VCaP (cell line): Measurements from ENCODE around the gene SYNGR3.

Source experiments
- H3K27ac ChIP-seq: fragments of 450-650 bp; 2 replicates; pipeline ENCODE4 v1.5.1; 2017
- CTCF ChIP-seq: fragments of 450-650 bp; conservative IDR thresholded peaks from 2 replicates; pipeline ENCODE4 v1.5.1; 2017; ENCODE audit warnings: mild to moderate bottlenecking, moderate library complexity

Gene SYNGR3

GRCh38 chr16:1990351-1991134, 773 bp downstream of the SYNGR3 start:
- peak overlapping the region; percentile 13; the same call in 1 of the 2 replicates for H3K27ac ChIP-seq

GRCh38 chr16:1991135-1991551, 1.4 kb downstream of the SYNGR3 start:
- no peak overlapping the region for H3K27ac ChIP-seq
- TF ChIP-seq CTCF, result no peak

More at GRCh38 chr16:1990351-1991134, 773 bp downstream of the SYNGR3 start:
- TF ChIP-seq CTCF, result no peak

GRCh38 chr16:1991588-1991947, 1.8 kb downstream of the SYNGR3 start:
- no peak overlapping the region for H3K27ac ChIP-seq
- no peak for TF ChIP-seq CTCF

GRCh38 chr16:1991948-1992703, 2.4 kb downstream of the SYNGR3 start:
- no peak for TF ChIP-seq CTCF
- H3K27ac ChIP-seq, result no peak overlapping the region

- TF ChIP-seq CTCF, result no peak
- no peak overlapping the region for H3K27ac ChIP-seq
These were observed 3.0 kb downstream of the SYNGR3 start for GRCh38 chr16:1992704-1993317.

GRCh38 chr16:1993731-1994131, 4.0 kb downstream of the SYNGR3 start:
- TF ChIP-seq CTCF, result no peak
- H3K27ac ChIP-seq, result peak overlapping the region; percentile 11; the same call in 1 of the 2 replicates
